Measurements from ENCODE around the gene HSPG2.

DNA sequence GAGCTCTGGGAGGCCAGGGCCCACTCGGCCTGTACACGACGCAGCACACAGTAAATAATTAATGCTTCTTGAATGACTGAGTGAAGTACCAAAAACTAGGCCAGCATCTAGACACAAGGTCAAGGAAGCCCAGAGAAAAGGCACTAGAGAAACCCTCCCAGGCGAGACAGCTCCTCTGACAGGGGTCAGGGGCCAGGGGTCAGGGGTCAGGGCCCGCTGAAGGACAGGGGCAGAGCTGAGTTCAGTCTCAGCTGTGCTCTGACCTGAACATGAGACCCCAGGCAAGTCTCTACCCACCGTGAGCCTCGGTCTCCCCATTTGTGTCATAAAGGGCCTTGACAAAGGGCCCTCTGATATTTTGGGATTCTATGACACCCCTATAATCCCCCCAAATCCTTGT is 68.6 kb downstream of the HSPG2 start:
- TF ChIP-seq HMG20B (CRISPR knock-in tag; conservative IDR thresholded peaks at IDR 0.05) (no peak), ETS1 (CRISPR knock-in tag; IDR thresholded peaks at IDR 0.05) (no peak), CTCF (CRISPR knock-in tag; IDR thresholded peaks at IDR 0.05) (no peak), SAFB2 (CRISPR knock-in tag; IDR thresholded peaks at IDR 0.05; ENCODE audit: borderline replicate concordance, low read depth) (no peak), ZNF225 (CRISPR knock-in tag; IDR thresholded peaks at IDR 0.05) (no peak), TCF7 (IDR thresholded peaks at IDR 0.05; ENCODE audit: low read depth) (no peak)
- TF ChIP-seq, protein P1, sequence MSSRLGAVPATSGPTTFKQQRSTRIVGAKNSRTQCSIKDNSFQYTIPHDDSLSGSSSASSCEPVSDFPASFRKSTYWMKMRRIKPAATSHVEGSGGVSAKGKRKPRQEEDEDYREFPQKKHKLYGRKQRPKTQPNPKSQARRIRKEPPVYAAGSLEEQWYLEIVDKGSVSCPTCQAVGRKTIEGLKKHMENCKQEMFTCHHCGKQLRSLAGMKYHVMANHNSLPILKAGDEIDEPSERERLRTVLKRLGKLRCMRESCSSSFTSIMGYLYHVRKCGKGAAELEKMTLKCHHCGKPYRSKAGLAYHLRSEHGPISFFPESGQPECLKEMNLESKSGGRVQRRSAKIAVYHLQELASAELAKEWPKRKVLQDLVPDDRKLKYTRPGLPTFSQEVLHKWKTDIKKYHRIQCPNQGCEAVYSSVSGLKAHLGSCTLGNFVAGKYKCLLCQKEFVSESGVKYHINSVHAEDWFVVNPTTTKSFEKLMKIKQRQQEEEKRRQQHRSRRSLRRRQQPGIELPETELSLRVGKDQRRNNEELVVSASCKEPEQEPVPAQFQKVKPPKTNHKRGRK (CRISPR knock-in tag; IDR thresholded peaks at IDR 0.05), result no peak
- TF ChIP-seq, protein P2, sequence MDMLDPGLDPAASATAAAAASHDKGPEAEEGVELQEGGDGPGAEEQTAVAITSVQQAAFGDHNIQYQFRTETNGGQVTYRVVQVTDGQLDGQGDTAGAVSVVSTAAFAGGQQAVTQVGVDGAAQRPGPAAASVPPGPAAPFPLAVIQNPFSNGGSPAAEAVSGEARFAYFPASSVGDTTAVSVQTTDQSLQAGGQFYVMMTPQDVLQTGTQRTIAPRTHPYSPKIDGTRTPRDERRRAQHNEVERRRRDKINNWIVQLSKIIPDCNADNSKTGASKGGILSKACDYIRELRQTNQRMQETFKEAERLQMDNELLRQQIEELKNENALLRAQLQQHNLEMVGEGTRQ (IDR thresholded peaks at IDR 0.05; ENCODE audit: low read depth, low read length), result no peak
- TF ChIP-seq, protein P2 (CRISPR knock-in tag; IDR thresholded peaks at IDR 0.05; ENCODE audit: borderline replicate concordance), result no peak
- TF ChIP-seq, protein P3, sequence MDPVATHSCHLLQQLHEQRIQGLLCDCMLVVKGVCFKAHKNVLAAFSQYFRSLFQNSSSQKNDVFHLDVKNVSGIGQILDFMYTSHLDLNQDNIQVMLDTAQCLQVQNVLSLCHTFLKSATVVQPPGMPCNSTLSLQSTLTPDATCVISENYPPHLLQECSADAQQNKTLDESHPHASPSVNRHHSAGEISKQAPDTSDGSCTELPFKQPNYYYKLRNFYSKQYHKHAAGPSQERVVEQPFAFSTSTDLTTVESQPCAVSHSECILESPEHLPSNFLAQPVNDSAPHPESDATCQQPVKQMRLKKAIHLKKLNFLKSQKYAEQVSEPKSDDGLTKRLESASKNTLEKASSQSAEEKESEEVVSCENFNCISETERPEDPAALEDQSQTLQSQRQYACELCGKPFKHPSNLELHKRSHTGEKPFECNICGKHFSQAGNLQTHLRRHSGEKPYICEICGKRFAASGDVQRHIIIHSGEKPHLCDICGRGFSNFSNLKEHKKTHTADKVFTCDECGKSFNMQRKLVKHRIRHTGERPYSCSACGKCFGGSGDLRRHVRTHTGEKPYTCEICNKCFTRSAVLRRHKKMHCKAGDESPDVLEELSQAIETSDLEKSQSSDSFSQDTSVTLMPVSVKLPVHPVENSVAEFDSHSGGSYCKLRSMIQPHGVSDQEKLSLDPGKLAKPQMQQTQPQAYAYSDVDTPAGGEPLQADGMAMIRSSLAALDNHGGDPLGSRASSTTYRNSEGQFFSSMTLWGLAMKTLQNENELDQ (CRISPR knock-in tag; IDR thresholded peaks at IDR 0.05; ENCODE audit: borderline replicate concordance), result no peak
- TF ChIP-seq, protein P4, sequence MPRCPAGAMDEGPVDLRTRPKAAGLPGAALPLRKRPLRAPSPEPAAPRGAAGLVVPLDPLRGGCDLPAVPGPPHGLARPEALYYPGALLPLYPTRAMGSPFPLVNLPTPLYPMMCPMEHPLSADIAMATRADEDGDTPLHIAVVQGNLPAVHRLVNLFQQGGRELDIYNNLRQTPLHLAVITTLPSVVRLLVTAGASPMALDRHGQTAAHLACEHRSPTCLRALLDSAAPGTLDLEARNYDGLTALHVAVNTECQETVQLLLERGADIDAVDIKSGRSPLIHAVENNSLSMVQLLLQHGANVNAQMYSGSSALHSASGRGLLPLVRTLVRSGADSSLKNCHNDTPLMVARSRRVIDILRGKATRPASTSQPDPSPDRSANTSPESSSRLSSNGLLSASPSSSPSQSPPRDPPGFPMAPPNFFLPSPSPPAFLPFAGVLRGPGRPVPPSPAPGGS (CRISPR knock-in tag; IDR thresholded peaks at IDR 0.05), result no peak
- TF ChIP-seq, protein P5, sequence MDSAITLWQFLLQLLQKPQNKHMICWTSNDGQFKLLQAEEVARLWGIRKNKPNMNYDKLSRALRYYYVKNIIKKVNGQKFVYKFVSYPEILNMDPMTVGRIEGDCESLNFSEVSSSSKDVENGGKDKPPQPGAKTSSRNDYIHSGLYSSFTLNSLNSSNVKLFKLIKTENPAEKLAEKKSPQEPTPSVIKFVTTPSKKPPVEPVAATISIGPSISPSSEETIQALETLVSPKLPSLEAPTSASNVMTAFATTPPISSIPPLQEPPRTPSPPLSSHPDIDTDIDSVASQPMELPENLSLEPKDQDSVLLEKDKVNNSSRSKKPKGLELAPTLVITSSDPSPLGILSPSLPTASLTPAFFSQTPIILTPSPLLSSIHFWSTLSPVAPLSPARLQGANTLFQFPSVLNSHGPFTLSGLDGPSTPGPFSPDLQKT (CRISPR knock-in tag; IDR thresholded peaks at IDR 0.05; ENCODE audit: borderline replicate concordance), result no peak
